SJSA1 (cell line): ENCODE measurements around the gene ANKRD44. TPM values are rescaled to one million over a fixed set of nuclear protein-coding genes. Genes with fewer than 3 reads are reported as not detected.
"Not testable (repeated sequence)": the region's sequence is repeated elsewhere in the genome, so short reads cannot be mapped to it uniquely, and the experiment has no call there.

Experiments used
- DNase-seq, 2 experiments: peaks; one replicate each; pipeline ENCODE4 v3.0.0-alpha.2; 2015 to 2020; ENCODE audit warnings: low spot score in 2 of 2, low read depth in 1 of 2
- H3K27ac ChIP-seq: fragments of 250-450 bp; sonication (Bioruptor Pico); 2 replicates; pipeline ENCODE4 v1.5.1; 2020; ENCODE audit warnings: mild to moderate bottlenecking, moderate library complexity
- H3K27me3 ChIP-seq: fragments of 250-450 bp; sonication (Bioruptor Pico); replicated peaks from 2 replicates; pipeline ENCODE4 v1.5.1; 2020; ENCODE audit warnings: mild to moderate bottlenecking, moderate library complexity
- H3K36me3 ChIP-seq: fragments of 250-450 bp; sonication (Bioruptor Pico); 2 replicates; pipeline ENCODE4 v1.5.1; 2020; ENCODE audit warnings: mild to moderate bottlenecking
- H3K4me1 ChIP-seq: fragments of 250-450 bp; sonication (Bioruptor Pico); replicated peaks from 2 replicates; pipeline ENCODE4 v1.6.1; 2021; ENCODE audit warnings: mild to moderate bottlenecking
- H3K4me3 ChIP-seq: fragments of 250-450 bp; sonication (Bioruptor Pico); 2 replicates; pipeline ENCODE4 v1.5.1; 2020; ENCODE audit warnings: mild to moderate bottlenecking
- H3K9me3 ChIP-seq: fragments of 250-450 bp; sonication (Bioruptor Pico); replicated peaks from 2 replicates; pipeline ENCODE4 v1.5.1; 2020; ENCODE audit warnings: mild to moderate bottlenecking
- total RNA-seq: library from RNA; depleted of rRNA; stranded (reverse); fragments of >200 nt; shearing (Covaris generic); gene quantifications from 2 replicates; pipeline ENCODE4 v1.2.3, GENCODE V29; 2014

The ANKRD44 gene
- total RNA-seq, 1 experiment from 2014 or later: 15.5 TPM

DNA sequence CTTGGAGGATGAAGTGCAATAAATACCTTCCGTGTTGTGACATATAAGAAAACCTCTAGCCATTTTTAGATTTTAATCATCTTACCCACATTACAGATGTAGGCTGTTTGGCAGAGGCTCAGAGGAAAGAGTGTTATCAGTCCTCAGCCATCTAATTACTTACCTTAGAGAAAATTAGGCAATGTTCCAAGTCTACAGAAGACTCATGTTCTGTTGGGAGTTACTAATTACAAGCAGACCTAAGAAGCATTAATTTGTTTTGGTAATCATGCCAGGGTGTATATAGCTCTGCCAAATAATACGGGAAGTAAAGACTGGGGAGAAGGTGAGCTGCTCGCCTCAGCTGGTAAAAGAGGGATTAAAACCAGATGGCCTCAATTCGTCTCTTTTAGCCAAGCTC lies 258.2 kb downstream of the ANKRD44 start:
- Histone ChIP-seq H3K4me1 (no peaks in the 10 kb centered on the region), H3K36me3 (no peaks in the 10 kb centered on the region), H3K27me3 (no peaks in the 10 kb centered on the region), H3K27ac (no peak overlapping the region), H3K9me3 (no peaks in the 10 kb centered on the region; the same call in 1 of the 2 replicates), H3K4me3 (no peak overlapping the region)
- no peak for DNase-seq

DNA sequence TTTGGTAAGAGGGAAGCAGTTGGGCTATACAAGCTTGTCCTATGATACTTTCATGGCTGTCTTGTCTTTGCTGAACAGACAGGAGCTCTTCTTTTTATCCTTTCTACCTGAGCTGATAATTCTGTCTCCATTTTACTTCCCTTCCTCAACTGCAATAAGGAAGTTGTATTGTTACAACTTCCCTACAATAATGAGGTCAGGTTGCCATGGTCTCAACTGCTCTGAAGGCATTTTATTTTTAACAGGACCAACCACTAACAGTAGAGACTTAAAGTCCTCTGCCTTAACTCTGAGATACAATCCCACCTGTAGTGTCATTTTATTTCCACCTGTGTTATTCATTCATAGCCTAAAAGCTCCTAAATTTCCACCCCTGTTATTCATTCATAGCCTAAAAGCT lies 265.5 kb downstream of the ANKRD44 start:
- H3K27ac ChIP-seq: no peak overlapping the region
- no peaks in the 10 kb centered on the region for H3K36me3 ChIP-seq
- no peaks in the 10 kb centered on the region for H3K27me3 ChIP-seq
- no peaks in the 10 kb centered on the region for H3K4me1 ChIP-seq
- no peaks in the 10 kb centered on the region; the same call in 1 of the 2 replicates for H3K9me3 ChIP-seq
- no peak overlapping the region for H3K4me3 ChIP-seq
- DNase-seq: no peak

DNA sequence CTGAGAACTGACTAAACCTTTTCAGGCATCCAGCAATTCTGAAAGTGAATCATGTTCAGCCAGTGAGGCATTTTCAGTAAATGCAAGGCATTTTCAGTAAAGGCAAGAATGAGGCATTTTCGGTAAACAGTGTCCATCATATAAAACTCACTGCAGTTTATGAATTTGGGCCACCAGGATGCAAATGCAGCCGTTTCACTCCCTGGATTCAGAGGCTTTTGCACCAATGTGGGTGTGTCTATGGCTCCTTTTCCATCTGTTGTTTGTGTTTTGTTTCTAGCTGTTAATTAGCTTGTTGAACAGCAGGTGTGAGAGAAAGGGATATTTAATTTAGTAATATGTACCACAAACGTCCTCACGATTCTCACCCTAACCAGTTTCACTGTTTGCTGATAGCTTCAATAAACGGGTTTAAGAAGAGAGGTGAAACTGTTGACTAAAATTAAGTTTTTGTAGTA lies 267.8 kb downstream of the ANKRD44 start:
- Histone ChIP-seq H3K4me1 (no peaks in the 10 kb centered on the region), H3K27me3 (no peaks in the 10 kb centered on the region), H3K36me3 (no peaks in the 10 kb centered on the region), H3K4me3 (no peak overlapping the region), H3K27ac (no peak overlapping the region), H3K9me3 (no peaks in the 10 kb centered on the region)
- no peak for DNase-seq

DNA sequence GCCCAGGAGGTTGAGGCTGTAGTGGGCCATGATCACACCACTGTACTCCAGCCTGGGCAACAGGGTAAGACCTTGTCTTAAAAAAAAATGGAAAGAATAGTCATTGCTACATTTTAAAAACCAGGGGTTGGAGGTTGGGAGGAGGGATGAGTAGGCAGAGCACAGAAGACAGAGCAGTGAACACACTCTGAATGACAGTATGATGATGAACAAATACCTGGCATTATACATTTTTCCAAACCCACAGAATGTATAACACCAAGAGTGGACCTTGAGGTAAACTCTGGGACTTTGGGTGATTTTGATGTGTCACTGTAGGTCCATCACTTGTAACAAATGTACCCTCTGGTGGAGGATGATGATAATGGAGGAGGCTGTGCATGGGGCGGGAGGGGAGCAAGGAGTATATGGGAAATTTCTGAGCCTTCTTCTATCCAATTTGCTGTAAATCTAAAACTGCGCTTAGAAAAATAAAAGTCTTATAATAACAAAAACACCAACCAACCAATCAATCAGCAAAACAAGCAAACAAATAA lies 272.6 kb downstream of the ANKRD44 start:
- no peaks in the 10 kb centered on the region for H3K4me1 ChIP-seq
- H3K27ac ChIP-seq: no peak overlapping the region
- no peaks in the 10 kb centered on the region for H3K36me3 ChIP-seq
- no peaks in the 10 kb centered on the region for H3K27me3 ChIP-seq
- H3K9me3 ChIP-seq: no peaks in the 10 kb centered on the region
- DNase-seq: no peak
- H3K4me3 ChIP-seq: no peak overlapping the region

DNA sequence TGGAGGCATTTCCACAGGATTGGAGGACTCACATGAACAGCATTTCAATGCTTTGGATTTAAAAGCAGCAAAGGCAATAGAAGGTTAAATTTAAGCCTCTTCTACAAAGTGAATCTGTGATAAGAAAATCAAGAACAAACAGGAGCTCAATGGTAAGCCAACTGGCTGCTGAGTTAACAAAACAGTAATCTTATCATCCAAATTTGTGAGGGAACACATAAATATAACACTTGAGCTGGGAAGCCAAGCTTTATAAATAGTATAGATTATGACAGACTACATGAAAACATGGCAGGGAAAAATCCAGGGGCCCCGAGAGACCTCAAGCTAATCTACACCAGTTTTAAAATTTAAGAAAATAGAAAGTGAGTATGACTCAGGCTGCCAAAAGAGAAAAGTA lies 275.6 kb downstream of the ANKRD44 start:
- no peaks in the 10 kb centered on the region for H3K4me1 ChIP-seq
- H3K27ac ChIP-seq: no peak overlapping the region
- H3K36me3 ChIP-seq: no peaks in the 10 kb centered on the region
- DNase-seq: no peak
- H3K9me3 ChIP-seq: no peaks in the 10 kb centered on the region
- no peak overlapping the region for H3K4me3 ChIP-seq
- H3K27me3 ChIP-seq: no peaks in the 10 kb centered on the region

DNA sequence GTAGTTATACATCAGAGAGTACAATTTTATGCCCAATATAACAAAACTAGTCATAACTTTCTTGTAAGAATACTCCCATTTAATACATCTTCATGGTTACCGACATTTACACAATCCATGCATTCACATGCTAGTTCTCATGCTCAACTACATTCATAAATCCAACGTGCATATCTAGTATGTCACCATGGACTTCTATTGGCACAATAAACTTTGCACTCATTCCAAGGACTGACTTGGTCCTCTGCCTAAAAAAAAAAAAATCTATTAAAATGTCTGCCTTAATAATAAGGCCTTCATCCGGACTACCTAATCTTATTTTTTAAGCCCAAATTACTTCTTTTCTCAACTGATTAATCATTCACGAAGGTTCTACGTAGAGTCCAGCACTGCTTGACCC lies 276.3 kb downstream of the ANKRD44 start:
- DNase-seq: no peak
- Histone ChIP-seq H3K9me3 (no peaks in the 10 kb centered on the region), H3K36me3 (no peaks in the 10 kb centered on the region), H3K4me1 (no peaks in the 10 kb centered on the region), H3K27me3 (no peaks in the 10 kb centered on the region), H3K4me3 (no peak overlapping the region), H3K27ac (no peak overlapping the region)

DNA sequence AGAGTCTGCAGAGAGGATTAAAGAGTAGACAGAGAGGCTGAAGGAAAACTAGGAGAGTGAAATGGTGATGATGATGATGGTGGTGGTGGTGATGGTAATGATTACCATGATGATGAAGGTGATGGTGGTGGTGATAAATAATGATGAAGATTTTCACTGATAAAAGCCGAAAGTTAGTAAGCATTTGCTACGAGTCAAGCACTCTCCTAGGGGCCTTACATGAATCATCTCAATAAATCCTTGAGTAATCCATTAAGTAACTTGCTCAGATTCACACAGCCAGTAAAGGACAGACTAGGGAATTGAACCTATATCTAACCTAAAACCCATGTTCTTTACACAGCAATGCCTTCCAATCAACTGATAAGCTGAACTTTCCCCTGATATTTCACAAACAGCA lies 277.4 kb downstream of the ANKRD44 start:
- H3K4me3 ChIP-seq: no peak overlapping the region
- H3K9me3 ChIP-seq: no peaks in the 10 kb centered on the region
- no peak for DNase-seq
- H3K27ac ChIP-seq: no peak overlapping the region
- H3K27me3 ChIP-seq: no peaks in the 10 kb centered on the region
- no peaks in the 10 kb centered on the region for H3K36me3 ChIP-seq
- peaks cover 5% of the 10 kb centered on the region; the same call in 1 of the 2 replicates for H3K4me1 ChIP-seq

DNA sequence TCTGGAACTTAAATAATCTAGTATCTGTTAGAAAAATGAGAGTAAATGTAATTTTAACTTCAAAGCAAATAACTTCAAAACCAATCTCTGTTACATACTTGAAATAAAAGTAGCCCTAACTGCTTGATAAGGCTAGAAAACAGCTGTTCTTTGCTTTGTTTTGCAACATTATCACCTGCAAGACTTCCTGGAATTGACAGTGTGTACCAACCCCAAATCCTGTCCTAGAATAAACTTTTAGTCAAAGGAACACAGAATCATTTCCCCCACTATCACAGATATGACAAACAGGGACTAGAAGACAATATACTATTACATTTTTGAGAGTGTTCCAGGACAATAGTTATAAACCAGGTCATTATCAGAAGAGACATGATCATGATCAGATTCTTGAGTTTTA lies 278.8 kb downstream of the ANKRD44 start:
- peaks cover 6% of the 10 kb centered on the region; the same call in 1 of the 2 replicates for H3K4me1 ChIP-seq
- no peak for DNase-seq
- no peaks in the 10 kb centered on the region for H3K36me3 ChIP-seq
- no peak overlapping the region for H3K4me3 ChIP-seq
- H3K27ac ChIP-seq: no peak overlapping the region
- H3K27me3 ChIP-seq: no peaks in the 10 kb centered on the region
- no peaks in the 10 kb centered on the region for H3K9me3 ChIP-seq

DNA sequence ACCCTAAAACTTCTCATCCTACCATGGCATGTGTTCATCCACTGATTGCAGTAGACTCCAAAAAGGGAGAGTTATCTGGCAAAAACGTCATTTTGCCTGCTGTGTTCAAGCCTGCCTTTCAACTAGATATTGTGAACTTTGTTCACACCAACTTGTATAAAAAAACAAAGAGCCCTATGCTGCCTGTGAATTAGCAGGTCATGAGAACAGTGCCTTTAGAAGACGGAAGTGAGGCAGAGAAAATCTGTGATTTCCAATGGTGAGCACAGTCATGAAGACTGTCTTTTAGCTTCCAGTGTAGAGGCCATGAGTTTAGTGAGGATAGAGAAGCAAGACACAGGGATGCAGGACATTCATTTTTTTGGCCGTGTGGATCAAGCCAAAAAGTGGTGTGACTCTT lies 280.5 kb downstream of the ANKRD44 start:
- no peak overlapping the region for H3K4me3 ChIP-seq
- H3K9me3 ChIP-seq: no peaks in the 10 kb centered on the region

DNA sequence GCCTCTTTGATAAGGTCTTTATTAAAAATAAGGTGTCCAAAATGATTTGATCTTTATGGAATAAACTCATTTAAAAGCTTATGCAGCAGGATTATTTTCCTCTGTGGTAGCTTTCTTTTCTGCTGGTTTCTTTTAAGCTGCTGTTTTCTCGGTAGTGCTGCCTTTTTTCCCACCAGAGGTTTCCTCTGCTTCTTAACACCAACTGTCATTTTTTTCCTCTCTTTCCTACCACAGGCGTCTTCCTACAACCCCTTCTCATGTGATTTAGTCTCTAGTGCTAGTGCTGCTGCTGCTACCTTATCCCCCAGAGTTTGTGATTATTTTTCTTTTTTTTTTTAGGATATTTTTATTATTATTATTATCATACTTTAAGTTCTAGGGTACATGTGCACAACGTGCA lies 281.9 kb downstream of the ANKRD44 start:
- H3K9me3 ChIP-seq: no peaks in the 10 kb centered on the region
- peaks cover 6% of the 10 kb centered on the region; the same call in 1 of the 2 replicates for H3K4me1 ChIP-seq
- H3K4me3 ChIP-seq: no peak overlapping the region
- DNase-seq: no peak
- peak overlapping the region; percentile 46 for H3K27ac ChIP-seq
- no peaks in the 10 kb centered on the region for H3K27me3 ChIP-seq
- H3K36me3 ChIP-seq: no peaks in the 10 kb centered on the region

More for the DNA sequence above, 280.5 kb downstream of the ANKRD44 start:
- H3K36me3 ChIP-seq: no peaks in the 10 kb centered on the region
- no peak overlapping the region for H3K27ac ChIP-seq
- H3K4me1 ChIP-seq: peaks cover 6% of the 10 kb centered on the region; the same call in 1 of the 2 replicates
- no peaks in the 10 kb centered on the region for H3K27me3 ChIP-seq
- DNase-seq: no peak

DNA sequence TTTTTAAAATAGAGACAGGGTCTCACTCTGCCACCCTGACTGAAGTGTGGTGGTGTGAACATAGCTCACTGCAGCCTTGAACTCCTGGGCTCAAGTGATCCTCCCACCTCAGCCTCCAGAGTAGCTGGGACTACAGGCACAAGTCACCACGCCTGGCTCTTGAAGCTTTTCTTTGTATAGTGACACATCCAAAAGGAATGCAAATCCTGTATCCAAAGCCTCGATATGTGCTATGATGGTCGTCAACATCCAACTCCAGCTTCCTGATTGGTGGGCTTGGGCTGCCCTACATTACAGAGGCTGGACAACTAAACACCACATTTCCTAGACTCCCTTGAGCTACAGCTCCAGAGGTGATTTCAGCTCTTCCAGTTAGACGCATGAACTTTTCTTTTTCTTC lies 282.4 kb downstream of the ANKRD44 start:
- Histone ChIP-seq H3K4me3 (no peak overlapping the region), H3K27ac (peak overlapping the region; percentile 46), H3K9me3 (no peaks in the 10 kb centered on the region), H3K36me3 (no peaks in the 10 kb centered on the region), H3K27me3 (no peaks in the 10 kb centered on the region), H3K4me1 (peaks cover 6% of the 10 kb centered on the region; the same call in 1 of the 2 replicates)
- DNase-seq: peak; percentile 70 to 81

DNA sequence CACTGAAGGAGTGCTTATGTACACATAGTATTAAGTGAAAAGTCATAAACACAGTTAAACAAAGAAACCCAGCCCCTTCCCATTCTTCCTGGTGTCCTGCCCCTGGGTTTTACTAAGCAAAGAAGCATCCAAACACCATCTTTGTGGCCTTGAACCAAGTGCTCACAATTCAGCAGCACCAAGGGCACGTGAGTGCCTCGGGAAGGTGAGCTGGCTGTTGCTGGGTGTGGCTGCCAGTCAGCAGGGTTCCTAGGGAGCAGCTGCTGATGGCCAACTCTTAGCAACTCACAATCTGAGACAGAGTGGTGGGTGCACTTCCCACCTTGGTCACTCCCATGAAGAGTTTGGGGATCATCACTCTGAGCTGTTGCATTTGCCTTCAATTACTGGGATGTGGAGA lies 286.4 kb downstream of the ANKRD44 start:
- Histone ChIP-seq H3K4me3 (no peak overlapping the region), H3K4me1 (peaks cover 6% of the 10 kb centered on the region; the same call in 1 of the 2 replicates), H3K27ac (no peak overlapping the region), H3K9me3 (no peaks in the 10 kb centered on the region), H3K27me3 (no peaks in the 10 kb centered on the region), H3K36me3 (no peaks in the 10 kb centered on the region)
- no peak for DNase-seq

DNA sequence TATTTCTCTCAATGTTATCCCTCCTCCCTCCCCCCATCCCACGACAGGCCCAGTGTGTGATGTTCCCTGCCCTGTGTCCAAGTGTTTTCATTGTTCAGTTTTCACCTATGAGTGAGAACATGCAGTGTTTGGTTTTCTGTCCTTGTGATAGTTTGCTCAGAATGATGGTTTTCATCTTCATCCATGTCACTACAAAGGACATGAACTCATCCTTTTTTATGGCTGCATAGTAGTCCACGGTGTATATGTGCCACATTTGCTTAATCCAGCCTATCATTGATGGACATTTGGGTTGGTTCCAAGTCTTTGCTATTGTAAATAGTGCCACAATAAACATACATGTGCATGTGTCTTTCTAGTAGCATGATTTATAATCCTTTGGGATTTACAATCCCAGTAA lies 289.7 kb downstream of the ANKRD44 start:
- not testable (repeated sequence) for H3K36me3 ChIP-seq, DNase-seq, H3K4me3 ChIP-seq, H3K4me1 ChIP-seq, H3K9me3 ChIP-seq, H3K27me3 ChIP-seq, H3K27ac ChIP-seq

DNA sequence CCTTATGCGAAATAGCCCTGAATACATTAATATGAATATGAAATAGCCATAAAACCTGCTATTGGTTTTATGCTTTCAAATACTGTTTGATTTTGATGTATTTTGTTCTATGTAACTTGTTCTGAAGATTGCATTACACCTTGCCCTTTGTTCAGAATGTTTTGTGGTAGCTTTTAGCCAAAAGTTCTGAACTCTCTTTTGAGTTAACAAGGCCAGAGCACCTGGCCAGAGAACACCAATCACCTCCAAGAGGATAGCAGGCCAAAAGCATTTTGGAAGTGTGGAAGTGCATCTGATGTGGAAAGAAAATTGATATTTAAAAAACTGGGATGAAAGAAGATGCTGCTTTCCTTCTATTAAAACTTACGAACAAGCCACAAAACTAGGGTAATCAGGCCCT lies 297.5 kb downstream of the ANKRD44 start:
- no peaks in the 10 kb centered on the region for H3K36me3 ChIP-seq
- no peak overlapping the region for H3K27ac ChIP-seq
- DNase-seq: no peak
- no peak overlapping the region for H3K4me3 ChIP-seq
- no peaks in the 10 kb centered on the region; the same call in 1 of the 2 replicates for H3K27me3 ChIP-seq
- no peaks in the 10 kb centered on the region for H3K9me3 ChIP-seq
- no peaks in the 10 kb centered on the region for H3K4me1 ChIP-seq
